ENCODE measurements around the gene DUSP5.

- TF ChIP-seq CTCF (IDR thresholded peaks at IDR 0.05 in 2 of 3, conservative IDR thresholded peaks at IDR 0.05 in 1 of 3; ENCODE audit: control insufficient read depth in 2 of 3, extremely low read depth in 1 of 3, insufficient read depth in 1 of 3, low read depth in 3 of 3, low read length in 3 of 3) (no peak), CREM (IDR thresholded peaks at IDR 0.05; ENCODE audit: low read depth) (no peak), POLR2A (IDR thresholded peaks at IDR 0.05; ENCODE audit: low read depth, low read length) (no peak)
These were observed 39.9 kb upstream of the DUSP5 start for GRCh38 chr10:110457851-110458250.
